Measurements from ENCODE around the gene SNX18. TPM values are rescaled to one million over a fixed set of nuclear protein-coding genes. Genes with fewer than 3 reads are reported as not detected.

SNX18 gene
- total RNA-seq, 2 experiments from 2014 or later: 8.5 to 8.7 TPM

DNA sequence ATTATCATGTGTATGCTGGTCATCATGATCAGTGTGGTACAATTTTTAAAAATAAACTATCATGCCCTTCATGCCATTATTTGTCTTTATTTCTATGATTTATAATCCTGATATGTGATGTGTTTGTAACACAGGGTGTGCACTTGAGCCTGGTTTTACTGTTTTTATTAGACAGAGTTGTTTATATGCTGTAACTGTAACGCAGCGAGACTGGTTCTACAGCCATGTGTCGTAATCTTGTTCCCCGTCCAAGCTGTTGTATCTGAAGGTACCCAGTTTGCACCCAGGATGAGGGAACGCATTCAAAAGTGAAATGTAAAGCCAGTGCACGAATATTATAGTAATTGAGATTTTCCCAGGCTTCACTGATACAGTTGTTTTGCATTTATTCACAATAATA lies 28.2 kb downstream of the SNX18 start:
- CTCF ChIA-PET: no interaction called here
- no peak for DNase-seq
- no peaks in the 10 kb centered on the region for H3K27me3 Mint-ChIP-seq
- H3K27ac Mint-ChIP-seq: no peak overlapping the region
- H3K4me1 Mint-ChIP-seq (ENCODE audit: low read depth): peaks cover 11% of the 10 kb centered on the region
- H3K36me3 Mint-ChIP-seq: peaks cover 5% of the 10 kb centered on the region
- POLR2A ChIA-PET: no interaction called here
- no peaks in the 10 kb centered on the region for H3K9me3 Mint-ChIP-seq
- no peak overlapping the region for H3K4me3 Mint-ChIP-seq
- intact Hi-C loops (cut with micrococcal nuclease): no loop called here

DNA sequence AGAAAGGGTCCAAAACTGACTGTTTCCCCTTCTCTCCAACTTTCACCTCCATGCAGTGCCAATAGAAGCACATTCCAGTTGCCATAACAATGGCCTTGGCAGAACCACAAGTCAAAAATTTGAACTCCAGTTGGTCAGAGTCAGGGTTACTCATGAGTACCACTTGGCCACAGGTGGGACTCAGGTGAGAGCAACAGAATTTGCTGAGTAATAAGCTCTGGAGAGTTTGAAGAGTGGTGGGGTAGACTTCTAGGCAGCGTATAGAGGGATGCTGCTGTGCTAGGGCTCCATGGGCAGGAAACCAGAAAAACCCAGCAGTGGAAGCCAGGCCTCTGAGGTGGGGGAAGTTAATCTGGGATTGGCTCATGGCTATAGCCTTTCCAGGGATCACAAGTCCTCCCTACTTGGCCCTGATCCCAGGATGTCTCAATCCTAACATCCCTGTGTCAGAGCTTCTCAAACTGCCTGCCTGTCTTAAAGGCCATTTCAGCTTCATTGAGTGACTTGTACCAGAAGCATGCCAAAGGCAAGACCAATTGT lies 30.2 kb downstream of the SNX18 start:
- no peaks in the 10 kb centered on the region for H3K27me3 Mint-ChIP-seq
- H3K27ac Mint-ChIP-seq: no peak overlapping the region
- H3K4me1 Mint-ChIP-seq (ENCODE audit: low read depth): no peaks in the 10 kb centered on the region
- no peak overlapping the region for H3K4me3 Mint-ChIP-seq
- ChIA-PET CTCF (interaction anchor here (1.2 kb wide), 1 partner anchor 320 kb away, joined by 3 read pairs; no protein-coding TSS in a partner anchor), POLR2A (no interaction called here)
- intact Hi-C loops (cut with micrococcal nuclease): no loop called here
- H3K9me3 Mint-ChIP-seq: no peaks in the 10 kb centered on the region
- DNase-seq: no peak
- peaks cover 7% of the 10 kb centered on the region for H3K36me3 Mint-ChIP-seq

DNA sequence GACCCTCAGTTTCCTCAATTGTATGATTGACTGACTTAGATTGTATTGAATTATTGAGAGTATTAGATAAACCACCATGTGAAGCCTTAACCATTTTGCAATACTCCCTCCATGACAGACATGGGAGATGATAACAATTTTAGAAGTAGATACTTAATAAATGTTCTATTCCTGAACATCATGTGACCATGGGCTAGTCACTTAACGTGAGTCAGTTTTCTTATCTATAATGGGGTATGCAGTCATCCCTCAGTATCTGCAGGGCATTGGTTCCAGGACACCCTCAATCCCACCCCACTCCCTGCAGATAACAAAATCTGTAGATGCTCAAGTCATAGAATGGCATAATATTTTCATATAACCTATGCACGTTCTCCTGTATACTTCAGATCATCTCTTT lies 31.0 kb downstream of the SNX18 start:
- Mint-ChIP-seq H3K4me1 (ENCODE audit: low read depth) (no peaks in the 10 kb centered on the region), H3K4me3 (no peak overlapping the region), H3K27me3 (no peaks in the 10 kb centered on the region), H3K9me3 (no peaks in the 10 kb centered on the region), H3K36me3 (peaks cover 4% of the 10 kb centered on the region), H3K27ac (no peak overlapping the region)
- ChIA-PET CTCF (interaction anchor here (2.0 kb wide), 1 partner anchor 297 kb away, joined by 5 read pairs; no protein-coding TSS in a partner anchor), POLR2A (no interaction called here)
- no peak for DNase-seq
- intact Hi-C loops (cut with micrococcal nuclease): no loop called here

DNA sequence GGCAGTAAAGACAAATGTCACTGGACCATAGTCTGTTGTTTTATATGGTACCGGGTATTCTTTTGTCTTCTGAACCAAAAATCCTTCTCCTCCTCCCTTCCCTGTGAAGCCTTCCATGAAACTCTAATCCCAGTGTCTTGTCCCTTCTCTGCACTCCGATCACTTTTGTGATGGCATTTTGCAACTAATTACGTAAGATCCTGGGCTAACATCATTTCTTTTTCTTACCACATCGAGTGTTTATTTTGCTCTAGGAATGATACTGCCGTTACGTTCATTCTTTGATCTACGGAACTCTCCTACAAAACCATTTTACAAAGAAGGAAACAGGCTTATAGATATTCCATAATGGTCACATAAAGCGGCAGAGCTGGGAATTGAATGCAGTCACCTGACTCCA lies 33.7 kb downstream of the SNX18 start:
- H3K27ac Mint-ChIP-seq: no peak overlapping the region
- H3K9me3 Mint-ChIP-seq: no peaks in the 10 kb centered on the region
- intact Hi-C loops (cut with micrococcal nuclease): no loop called here
- H3K27me3 Mint-ChIP-seq: no peaks in the 10 kb centered on the region
- H3K4me3 Mint-ChIP-seq: no peak overlapping the region
- no peaks in the 10 kb centered on the region for H3K4me1 Mint-ChIP-seq (ENCODE audit: low read depth)
- ChIA-PET POLR2A (no interaction called here), CTCF (no interaction called here)
- peaks cover 3% of the 10 kb centered on the region for H3K36me3 Mint-ChIP-seq
- DNase-seq: no peak

DNA sequence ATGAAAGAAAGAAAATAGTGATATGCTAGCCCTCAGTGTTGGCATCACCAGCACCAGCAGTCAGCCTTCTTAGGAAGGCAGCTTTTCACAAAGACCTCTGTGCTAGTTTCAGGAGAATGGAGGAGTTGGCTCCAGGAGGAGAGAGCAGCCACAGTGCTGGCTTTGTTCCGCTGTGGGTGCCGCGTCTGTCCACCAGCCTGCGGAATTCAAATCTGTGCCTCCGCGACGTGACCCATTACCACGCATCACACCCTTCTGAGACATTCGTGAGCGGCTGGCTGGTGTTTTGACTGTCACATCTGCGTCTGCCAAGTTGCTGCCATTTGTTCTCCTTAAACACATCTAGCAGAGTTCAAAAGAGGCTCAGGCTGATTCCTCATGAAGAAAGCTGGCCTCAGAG lies 34.4 kb downstream of the SNX18 start:
- Mint-ChIP-seq H3K4me3 (no peak overlapping the region), H3K27ac (no peak overlapping the region), H3K4me1 (ENCODE audit: low read depth) (no peaks in the 10 kb centered on the region), H3K27me3 (no peaks in the 10 kb centered on the region), H3K9me3 (no peaks in the 10 kb centered on the region), H3K36me3 (peaks cover 3% of the 10 kb centered on the region)
- DNase-seq: no peak
- intact Hi-C loops (cut with micrococcal nuclease): no loop called here
- ChIA-PET CTCF (no interaction called here), POLR2A (no interaction called here)

DNA sequence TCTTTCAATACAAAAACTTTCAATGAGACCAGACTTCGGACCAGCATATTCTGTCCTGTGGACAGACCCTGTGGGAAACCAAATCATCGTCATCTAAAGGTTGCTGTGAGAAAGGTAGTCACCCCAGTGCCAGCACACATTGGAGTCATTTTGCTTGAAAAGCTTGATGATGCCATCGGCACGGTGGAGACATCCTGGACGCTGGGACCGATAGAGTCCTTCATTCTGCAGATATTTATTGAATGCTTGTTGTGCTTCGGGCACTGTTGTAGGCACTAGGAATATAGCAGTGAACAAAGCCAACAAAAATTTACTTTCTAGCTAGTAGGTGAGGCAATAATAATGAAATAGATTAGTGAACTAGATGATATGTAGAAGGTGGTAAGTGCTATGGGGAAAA lies 34.9 kb downstream of the SNX18 start:
- Mint-ChIP-seq H3K4me1 (ENCODE audit: low read depth) (no peaks in the 10 kb centered on the region), H3K36me3 (peaks cover 2% of the 10 kb centered on the region), H3K4me3 (no peak overlapping the region), H3K27me3 (no peaks in the 10 kb centered on the region), H3K9me3 (no peaks in the 10 kb centered on the region), H3K27ac (no peak overlapping the region)
- ChIA-PET CTCF (no interaction called here), POLR2A (no interaction called here)
- intact Hi-C loops (cut with micrococcal nuclease): no loop called here
- DNase-seq: no peak

DNA sequence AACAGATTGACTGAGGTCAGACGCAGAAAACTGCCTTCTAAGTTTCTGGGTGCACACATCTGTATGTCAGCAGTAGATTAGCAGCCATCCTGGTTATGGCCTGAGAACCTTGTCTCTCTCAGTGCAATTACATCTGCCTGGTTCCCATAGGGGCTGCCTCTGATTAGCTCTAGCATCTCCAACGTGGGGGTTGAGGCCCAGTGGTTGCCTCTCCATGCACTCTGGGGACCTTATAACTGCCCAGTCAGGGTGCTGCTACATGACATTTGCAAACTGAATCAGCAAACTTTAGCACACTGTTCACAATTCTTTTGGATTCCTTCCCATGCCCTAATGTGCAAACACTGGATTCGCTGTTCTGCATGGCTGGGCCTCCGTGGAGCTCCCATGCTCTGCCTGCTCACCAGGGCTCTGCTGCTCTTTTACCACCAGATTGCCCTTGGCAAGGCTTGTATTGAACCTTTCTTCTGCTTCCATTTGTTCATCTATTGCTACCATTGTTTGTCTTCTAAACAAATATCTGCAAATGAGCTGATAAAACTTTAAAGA lies 36.2 kb downstream of the SNX18 start:
- H3K4me3 Mint-ChIP-seq: no peak overlapping the region
- H3K27ac Mint-ChIP-seq: no peak overlapping the region
- no peaks in the 10 kb centered on the region for H3K4me1 Mint-ChIP-seq (ENCODE audit: low read depth)
- ChIA-PET CTCF (no interaction called here), POLR2A (no interaction called here)
- intact Hi-C loops (cut with micrococcal nuclease): no loop called here
- H3K9me3 Mint-ChIP-seq: no peaks in the 10 kb centered on the region
- no peaks in the 10 kb centered on the region for H3K27me3 Mint-ChIP-seq
- DNase-seq: no peak
- H3K36me3 Mint-ChIP-seq: peaks cover 1% of the 10 kb centered on the region

DNA sequence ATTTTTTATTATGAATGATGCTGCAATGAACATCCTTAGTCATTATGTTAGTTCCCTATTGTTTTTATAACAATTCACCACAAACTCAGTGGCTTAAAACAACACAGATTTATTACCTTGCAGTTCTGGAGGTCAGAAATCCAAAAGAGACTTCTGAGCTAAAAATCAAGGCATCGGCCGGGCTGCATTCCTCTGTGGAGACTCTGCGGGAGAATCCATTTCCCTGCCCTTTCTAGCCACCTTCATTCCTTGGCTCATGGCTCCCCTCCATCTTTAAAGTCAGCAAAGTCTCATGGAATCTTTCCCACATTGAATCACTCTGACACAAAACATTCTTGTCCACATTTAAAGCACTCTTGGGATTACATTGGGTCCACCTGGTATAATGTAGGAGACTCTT lies 38.6 kb downstream of the SNX18 start:
- no peaks in the 10 kb centered on the region for H3K27me3 Mint-ChIP-seq

DNA sequence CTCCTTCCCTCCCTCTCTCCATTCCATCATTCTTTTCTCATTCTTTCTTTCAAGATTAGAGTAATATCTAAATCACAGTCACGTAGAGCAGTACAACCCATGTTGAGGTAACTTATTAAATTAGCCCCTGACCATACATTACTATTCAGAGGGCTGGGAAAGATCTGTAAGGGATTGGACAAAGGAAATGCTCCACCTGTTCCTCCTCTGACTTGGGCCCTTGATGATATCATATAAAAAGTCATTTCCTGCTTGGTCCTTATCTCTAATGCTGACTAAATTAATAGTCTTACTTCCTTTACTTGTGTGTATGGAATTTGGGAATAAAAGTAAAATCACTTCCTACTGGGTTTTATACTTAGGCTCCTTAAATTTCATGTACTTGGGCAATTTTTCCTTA lies 40.8 kb downstream of the SNX18 start:
- CTCF ChIA-PET: no interaction called here
- no peaks in the 10 kb centered on the region for H3K36me3 Mint-ChIP-seq
- no peak overlapping the region for H3K4me3 Mint-ChIP-seq
- DNase-seq: no peak
- no peaks in the 10 kb centered on the region for H3K4me1 Mint-ChIP-seq (ENCODE audit: low read depth)
- H3K9me3 Mint-ChIP-seq: peaks cover 7% of the 10 kb centered on the region
- no peaks in the 10 kb centered on the region for H3K27me3 Mint-ChIP-seq
- POLR2A ChIA-PET: no interaction called here
- intact Hi-C loops (cut with micrococcal nuclease): no loop called here
- no peak overlapping the region for H3K27ac Mint-ChIP-seq

More for the DNA sequence above, 38.6 kb downstream of the SNX18 start:
- intact Hi-C loops (cut with micrococcal nuclease): no loop called here
- no peaks in the 10 kb centered on the region for H3K4me1 Mint-ChIP-seq (ENCODE audit: low read depth)
- no peak overlapping the region for H3K4me3 Mint-ChIP-seq
- H3K36me3 Mint-ChIP-seq: peaks cover 1% of the 10 kb centered on the region
- ChIA-PET CTCF (interaction anchor here (1.1 to 1.4 kb wide), 2 partner anchors 67 to 311 kb away, joined by 4 read pairs; no protein-coding TSS in a partner anchor), POLR2A (no interaction called here)
- peaks cover 7% of the 10 kb centered on the region for H3K9me3 Mint-ChIP-seq
- no peak for DNase-seq
- H3K27ac Mint-ChIP-seq: no peak overlapping the region

DNA sequence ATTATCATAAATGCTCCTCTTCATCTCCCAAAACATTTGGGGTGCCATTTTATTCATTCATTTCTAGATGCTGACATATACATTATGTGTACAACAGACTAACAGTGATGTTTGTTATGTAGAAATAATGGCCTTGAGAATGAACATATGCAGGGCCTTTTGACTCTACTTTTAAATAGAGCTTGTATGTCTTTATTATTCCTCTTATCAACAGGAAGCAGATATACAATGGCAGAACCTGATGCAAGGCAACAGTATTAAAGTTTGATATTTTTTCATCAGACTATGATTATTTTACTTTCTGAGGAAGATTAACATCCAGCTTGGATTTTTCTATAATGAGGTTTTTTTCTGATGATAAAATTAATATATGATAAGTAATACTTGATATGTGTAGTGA lies 44.1 kb downstream of the SNX18 start:
- intact Hi-C loops (cut with micrococcal nuclease): no loop called here
- DNase-seq: no peak
- Mint-ChIP-seq H3K4me3 (no peak overlapping the region), H3K27ac (no peak overlapping the region), H3K9me3 (peaks cover 7% of the 10 kb centered on the region), H3K4me1 (ENCODE audit: low read depth) (no peaks in the 10 kb centered on the region), H3K36me3 (no peaks in the 10 kb centered on the region), H3K27me3 (no peaks in the 10 kb centered on the region)
- ChIA-PET CTCF (interaction anchor here (0.7 kb wide), 1 partner anchor 189 kb away, joined by 3 read pairs; no protein-coding TSS in a partner anchor), POLR2A (no interaction called here)

DNA sequence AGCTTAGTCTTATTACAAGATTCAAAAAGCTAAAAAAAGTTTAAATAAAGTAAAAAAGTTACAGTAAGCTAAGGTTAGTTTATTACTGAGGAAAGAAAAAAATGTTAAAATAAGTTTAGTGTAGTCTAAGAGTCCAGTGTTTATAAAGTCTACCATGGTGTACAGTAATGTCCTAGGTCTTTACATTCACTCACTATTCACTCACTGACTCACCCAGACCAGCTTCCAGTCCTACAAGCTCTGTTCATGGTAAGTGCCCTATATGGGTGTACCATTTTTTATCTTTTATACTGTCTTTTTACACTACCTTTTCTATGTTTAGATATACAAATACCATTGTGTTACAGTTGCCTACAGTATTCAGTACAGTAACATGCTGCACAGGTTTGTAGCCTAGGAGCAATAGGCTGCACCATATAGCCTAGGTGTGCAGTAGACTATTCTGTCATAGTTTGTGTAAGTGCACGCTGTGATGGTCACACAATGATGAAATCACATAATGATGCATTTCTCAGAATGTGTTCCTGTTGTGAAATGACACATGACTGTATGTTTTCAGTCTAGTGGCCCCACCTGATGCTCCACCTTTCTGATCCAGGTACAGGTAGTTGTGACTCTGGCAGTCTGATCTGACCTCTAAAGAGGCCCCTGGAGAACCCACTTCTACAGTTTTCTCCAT lies 45.7 kb downstream of the SNX18 start:
- Mint-ChIP-seq H3K4me3 (no peak overlapping the region), H3K27me3 (no peaks in the 10 kb centered on the region), H3K4me1 (ENCODE audit: low read depth) (no peaks in the 10 kb centered on the region), H3K9me3 (peaks cover 7% of the 10 kb centered on the region), H3K27ac (no peak overlapping the region), H3K36me3 (no peaks in the 10 kb centered on the region)
- ChIA-PET CTCF (interaction anchor here (0.9 kb wide), 1 partner anchor 282 kb away, joined by 4 read pairs; no protein-coding TSS in a partner anchor), POLR2A (no interaction called here)
- intact Hi-C loops (cut with micrococcal nuclease): no loop called here
- no peak for DNase-seq

DNA sequence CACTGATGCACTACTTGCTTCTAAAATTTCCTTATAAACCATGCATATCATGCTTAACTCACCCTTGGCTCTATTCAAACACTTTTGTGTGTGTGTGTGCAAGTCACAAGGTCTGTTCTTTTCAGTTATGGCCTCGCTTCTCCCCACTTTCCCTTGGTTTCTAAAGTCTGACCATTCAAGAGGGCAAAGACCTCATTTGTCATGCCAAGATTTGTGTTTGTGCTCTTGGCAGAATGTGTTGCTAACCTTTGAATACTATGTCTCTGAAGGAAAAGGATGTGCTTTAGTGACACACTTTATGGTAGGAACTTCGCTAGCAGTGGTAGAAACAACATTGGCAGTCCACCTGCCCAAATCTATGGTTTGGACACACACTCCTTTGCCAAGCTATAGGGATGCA lies 50.4 kb downstream of the SNX18 start:
- DNase-seq: no peak
- no peaks in the 10 kb centered on the region for H3K27me3 Mint-ChIP-seq
- H3K4me1 Mint-ChIP-seq (ENCODE audit: low read depth): no peaks in the 10 kb centered on the region
- H3K27ac Mint-ChIP-seq: no peak overlapping the region
- H3K4me3 Mint-ChIP-seq: no peak overlapping the region
- intact Hi-C loops (cut with micrococcal nuclease): no loop called here
- no peaks in the 10 kb centered on the region for H3K36me3 Mint-ChIP-seq
- no peaks in the 10 kb centered on the region for H3K9me3 Mint-ChIP-seq
- POLR2A ChIA-PET: no interaction called here
- CTCF ChIA-PET: no interaction called here

DNA sequence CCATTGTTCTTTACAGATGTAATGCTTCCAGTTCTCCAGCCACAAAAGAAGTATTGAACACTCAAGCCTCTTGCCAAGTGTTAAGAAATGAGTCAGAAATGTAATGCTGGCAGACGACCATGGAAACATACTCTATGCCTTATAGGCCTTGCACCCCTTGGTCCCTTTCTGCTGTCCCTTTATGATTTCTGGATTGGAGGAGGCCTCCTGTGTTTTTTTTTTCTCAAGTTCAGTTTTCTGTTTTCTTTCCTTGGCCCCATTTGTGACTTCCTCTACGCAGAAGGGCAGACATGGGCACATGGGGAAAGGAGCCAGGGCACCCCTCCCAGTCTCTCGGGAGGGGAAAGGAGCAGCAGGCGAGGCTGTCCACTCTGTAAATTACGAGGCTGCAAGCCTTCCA lies 53.4 kb downstream of the SNX18 start:
- Mint-ChIP-seq H3K27ac (no peak overlapping the region), H3K9me3 (no peaks in the 10 kb centered on the region), H3K4me3 (no peak overlapping the region), H3K27me3 (no peaks in the 10 kb centered on the region), H3K36me3 (no peaks in the 10 kb centered on the region), H3K4me1 (ENCODE audit: low read depth) (peaks cover 9% of the 10 kb centered on the region)
- intact Hi-C loops (cut with micrococcal nuclease): no loop called here
- ChIA-PET POLR2A (no interaction called here), CTCF (no interaction called here)
- no peak for DNase-seq

All from activated CD4-positive, alpha-beta memory T cell treated with anti-CD3 and anti-CD28 coated beads for 36 hours (primary cell).